Type B pancreatic cell (in vitro differentiated cells): ENCODE measurements around the gene KCNE2. TPM values are rescaled to one million over a fixed set of nuclear protein-coding genes. Genes with fewer than 3 reads are reported as not detected.
"Not testable (repeated sequence)": the region's sequence is repeated elsewhere in the genome, so short reads cannot be mapped to it uniquely, and the experiment has no call there.

ENCODE experiments used
- DNase-seq: peaks from one replicate; pipeline ENCODE4 v3.0.0; 2021; ENCODE audit warnings: mixed read lengths; ENCODE audit not compliant: unreplicated experiment; ENCODE audit errors: extremely low spot score
- H3K27ac Mint-ChIP-seq: 2 replicates; pipeline ENCODE4 v1.8.0; 2021; ENCODE audit warnings: mild to moderate bottlenecking, mixed read lengths
- H3K27me3 Mint-ChIP-seq: 2 replicates; pipeline ENCODE4 v1.8.0; 2021; ENCODE audit warnings: mixed read lengths
- H3K36me3 Mint-ChIP-seq: 2 replicates; pipeline ENCODE4 v1.8.0; 2021; ENCODE audit warnings: mixed read lengths
- H3K4me1 Mint-ChIP-seq: one replicate; pipeline ENCODE4 v1.8.0; 2021; ENCODE audit warnings: mixed read lengths; ENCODE audit not compliant: unreplicated experiment
- H3K4me3 Mint-ChIP-seq: 2 replicates; pipeline ENCODE4 v1.8.0; 2021; ENCODE audit warnings: mild to moderate bottlenecking, mixed read lengths
- H3K9me3 Mint-ChIP-seq: 2 replicates; pipeline ENCODE4 v1.8.0; 2021; ENCODE audit warnings: mixed read lengths
- total RNA-seq: library from RNA; stranded (reverse); gene quantifications from 2 replicates; pipeline ENCODE4 v1.2.1, GENCODE V29; 2021; ENCODE audit warnings: low replicate concordance

KCNE2 gene
- total RNA-seq, 1 donor from 2014 or later = 9.4 TPM

GRCh38 chr21:34406102-34406501 is 42.3 kb downstream of the KCNE2 start:
- H3K9me3 Mint-ChIP-seq, H3K36me3 Mint-ChIP-seq, H3K27ac Mint-ChIP-seq, H3K4me1 Mint-ChIP-seq, DNase-seq, H3K4me3 Mint-ChIP-seq, H3K27me3 Mint-ChIP-seq: not testable (repeated sequence)

GRCh38 chr21:34406676-34407075 is 42.9 kb downstream of the KCNE2 start:
- H3K4me3 Mint-ChIP-seq, DNase-seq, H3K27me3 Mint-ChIP-seq, H3K27ac Mint-ChIP-seq, H3K9me3 Mint-ChIP-seq, H3K4me1 Mint-ChIP-seq, H3K36me3 Mint-ChIP-seq: not testable (repeated sequence)

- H3K36me3 Mint-ChIP-seq, H3K9me3 Mint-ChIP-seq, H3K27me3 Mint-ChIP-seq, H3K4me3 Mint-ChIP-seq, H3K27ac Mint-ChIP-seq, DNase-seq, H3K4me1 Mint-ChIP-seq: not testable (repeated sequence)
Observed at GRCh38 chr21:34407294-34407693, 43.5 kb downstream of the KCNE2 start.

- not testable (repeated sequence) for DNase-seq
Observed at GRCh38 chr21:34417448-34418077, 53.8 kb downstream of the KCNE2 start.

More at GRCh38 chr21:34417448-34418077, 53.8 kb downstream of the KCNE2 start:
- H3K27ac Mint-ChIP-seq, H3K4me3 Mint-ChIP-seq, H3K9me3 Mint-ChIP-seq, H3K27me3 Mint-ChIP-seq, H3K36me3 Mint-ChIP-seq, H3K4me1 Mint-ChIP-seq: not testable (repeated sequence)

Other genes with a start within 250 kb of the KCNE2 start
- gene SMIM11, start 11.5 kb downstream of the KCNE2 start, total RNA-seq = 11.0 and 14.1 TPM in 2 replicates
- not detected in 2 replicates for gene SMIM34, start 59.9 kb downstream of the KCNE2 start, total RNA-seq
- gene KCNE1, start 148.2 kb downstream of the KCNE2 start, total RNA-seq = 0.14 and 0.51 TPM in 2 replicates